HepG2 (cell line): ENCODE results near the gene RPS6KA2. TPM values are rescaled to one million over a fixed set of nuclear protein-coding genes. Genes with fewer than 3 reads are reported as not detected.

ENCODE experiments used
- BCL6 ChIP-seq: IDR thresholded peaks from 2 replicates; pipeline ENCODE4 v1.6.1; 2016; ENCODE audit warnings: missing genetic modification reagents, missing compliant biosample characterization
- CENPT ChIP-seq: sonication (generic); formaldehyde crosslinking; IDR thresholded peaks from 2 replicates; pipeline ENCODE4 v1.8.0; 2022; ENCODE audit warnings: low read depth, mild to moderate bottlenecking, moderate library complexity, missing genetic modification reagents
- CREB3 ChIP-seq: sonication (generic); formaldehyde crosslinking; IDR thresholded peaks from 2 replicates; pipeline ENCODE4 v1.5.0; 2020; ENCODE audit warnings: missing genetic modification reagents
- EED ChIP-seq: sonication (generic); formaldehyde crosslinking; IDR thresholded peaks from 2 replicates; pipeline ENCODE4 v1.5.0; 2020; ENCODE audit warnings: mild to moderate bottlenecking, missing genetic modification reagents
- IRX3 ChIP-seq: sonication (generic); formaldehyde crosslinking; IDR thresholded peaks from 2 replicates; pipeline ENCODE4 v1.8.1; 2023; ENCODE audit warnings: mild to moderate bottlenecking, low read depth, missing genetic modification reagents, borderline replicate concordance
- KMT2A ChIP-seq: sonication (generic); formaldehyde crosslinking; IDR thresholded peaks from 2 replicates; pipeline ENCODE4 v1.4.0; 2020; ENCODE audit warnings: missing genetic modification reagents
- MAFF ChIP-seq: IDR thresholded peaks from 2 replicates; pipeline ENCODE4 v1.6.1; 2011; ENCODE audit warnings: low read depth, low read length, improper control_type of control experiment
- MAZ ChIP-seq, 2 experiments: sonication (generic) in 1 of 2; formaldehyde crosslinking in 1 of 2; IDR thresholded peaks; 2 replicates each; pipeline versions ENCODE4 v1.5.0 to v1.6.1; 2012 to 2020; ENCODE audit warnings: low read depth in 2 of 2, mild to moderate bottlenecking in 2 of 2, borderline replicate concordance in 1 of 2, improper control_type of control experiment in 1 of 2, low read length in 1 of 2, missing genetic modification reagents in 1 of 2, moderate library complexity in 1 of 2
- MXI1 ChIP-seq: IDR thresholded peaks from 3 replicates; pipeline ENCODE4 v1.6.1; 2012; ENCODE audit warnings: low read depth, low read length, inconsistent platforms, borderline replicate concordance
- NFE2L1 ChIP-seq: sonication (generic); formaldehyde crosslinking; IDR thresholded peaks from 2 replicates; pipeline ENCODE4 v1.4.0; 2020; ENCODE audit warnings: missing genetic modification reagents, mild to moderate bottlenecking, borderline replicate concordance
- NFE2L2 ChIP-seq: fragments of 150-350 bp; IDR thresholded peaks from 2 replicates; pipeline ENCODE4 v1.6.1; 2014; ENCODE audit warnings: low read length
- PATZ1 ChIP-seq: sonication (generic); formaldehyde crosslinking; IDR thresholded peaks from 2 replicates; pipeline ENCODE4 v1.4.0; 2020; ENCODE audit warnings: missing genetic modification reagents
- REPIN1 ChIP-seq: sonication (generic); formaldehyde crosslinking; IDR thresholded peaks from 2 replicates; pipeline ENCODE4 v1.8.0; 2022; ENCODE audit warnings: missing genetic modification reagents, low read depth, mild to moderate bottlenecking, borderline replicate concordance
- SAP130 ChIP-seq: IDR thresholded peaks from 2 replicates; pipeline ENCODE4 v1.6.1; 2016; ENCODE audit warnings: low read depth
- SKI ChIP-seq: fragments of 450-650 bp; IDR thresholded peaks from one replicate; pipeline ENCODE4 v1.6.1; 2018; ENCODE audit warnings: mild to moderate bottlenecking; ENCODE audit not compliant: partially characterized antibody
- SP5 ChIP-seq: IDR thresholded peaks from 2 replicates; pipeline ENCODE4 v1.6.1; 2016; ENCODE audit warnings: low read depth, borderline replicate concordance
- TFAP4 ChIP-seq: sonication (generic); IDR thresholded peaks from 2 replicates; pipeline ENCODE4 v1.6.1; 2016; ENCODE audit warnings: low read depth, borderline replicate concordance
- XRCC5 ChIP-seq: fragments of 200-400 bp; formaldehyde crosslinking; optimal IDR thresholded peaks from 2 replicates; pipeline ENCODE3; 2017; ENCODE audit warnings: mild to moderate bottlenecking, low read length
- ZGPAT ChIP-seq: IDR thresholded peaks from 2 replicates; pipeline ENCODE4 v1.6.1; 2016; ENCODE audit warnings: mild to moderate bottlenecking
- ZNF530 ChIP-seq: sonication (generic); formaldehyde crosslinking; IDR thresholded peaks from 2 replicates; pipeline ENCODE4 v1.5.0; 2020; ENCODE audit warnings: low read depth, mild to moderate bottlenecking, missing genetic modification reagents
- ZNF839 ChIP-seq: sonication (generic); formaldehyde crosslinking; IDR thresholded peaks from 2 replicates; pipeline ENCODE4 v1.4.0; 2020; ENCODE audit warnings: missing genetic modification reagents, mild to moderate bottlenecking, borderline replicate concordance
- polyA plus RNA-seq, 8 experiments: library from polyadenylated mRNA; depleted of rRNA in 3 of 8; stranded (reverse) in 7 of 8; unstranded in 1 of 8; fragments of >200 nt; fragmentation: Illumina TruSeq in 4 of 8; extraction: Trizol in 4 of 8; gene quantifications; 2 replicates each; pipeline versions ENCODE4 v1.2.1 to v1.2.3, GENCODE V29; 2011 to 2016; ENCODE audit warnings: low read depth in 4 of 8, missing spikeins in 1 of 8, mixed read lengths in 1 of 8; ENCODE audit not compliant: insufficient read depth in 1 of 8
- total RNA-seq, 5 experiments: library from RNA; depleted of rRNA; stranded (reverse); fragments of >200 nt; fragmentation: Illumina TruSeq; extraction: Trizol; gene quantifications; 2 replicates each; pipeline ENCODE4 v1.2.3, GENCODE V29; 2016; ENCODE audit warnings: low read depth in 1 of 5
- TF ChIP-seq, protein P1 (sequence below): IDR thresholded peaks from 2 replicates; pipeline ENCODE4 v1.6.1; 2012; ENCODE audit warnings: low read depth, low read length, improper control_type of control experiment

RPS6KA2 gene
- total and polyA plus RNA-seq, 2 of the 13 experiments (the other 11 are each of a cell fraction or from before 2014, with no cell fraction given): 0.22 to 0.38 TPM

- TF ChIP-seq PATZ1 (CRISPR knock-in tag): 0 out of 2 replicates have a peak, but pooled peaks have one; percentile 31
- peak; percentile 100 for TF ChIP-seq MAFF
- 0 out of 2 replicates have a peak, but pooled peaks have one; percentile 33 for TF ChIP-seq MAZ (IDR thresholded peaks at IDR 0.05; ENCODE audit: borderline replicate concordance, low read depth, low read length)
- TF ChIP-seq MAZ (CRISPR knock-in tag; IDR thresholded peaks at IDR 0.05; ENCODE audit: low read depth): no peak
- TF ChIP-seq EED (CRISPR knock-in tag): peak; percentile 79; the same call in 1 of the 2 replicates
- peak; percentile 16; the same call in 1 of the 2 replicates for TF ChIP-seq SAP130 (CRISPR knock-in tag)
- no peak for TF ChIP-seq NFE2L1 (CRISPR knock-in tag)
- TF ChIP-seq ZNF839: no peak
- peak; percentile 33 for TF ChIP-seq SKI
- 0 out of 2 replicates have a peak, but pooled peaks have one; percentile 23 for TF ChIP-seq KMT2A (CRISPR knock-in tag)
- peak; percentile 79; the same call in 1 of the 2 replicates for TF ChIP-seq NFE2L2
- no peak for TF ChIP-seq SP5 (CRISPR knock-in tag)
- TF ChIP-seq MXI1: 0 out of 3 replicates have a peak, but pooled peaks have one; percentile 23
- TF ChIP-seq CENPT (CRISPR knock-in tag): no peak
- TF ChIP-seq, protein P1, sequence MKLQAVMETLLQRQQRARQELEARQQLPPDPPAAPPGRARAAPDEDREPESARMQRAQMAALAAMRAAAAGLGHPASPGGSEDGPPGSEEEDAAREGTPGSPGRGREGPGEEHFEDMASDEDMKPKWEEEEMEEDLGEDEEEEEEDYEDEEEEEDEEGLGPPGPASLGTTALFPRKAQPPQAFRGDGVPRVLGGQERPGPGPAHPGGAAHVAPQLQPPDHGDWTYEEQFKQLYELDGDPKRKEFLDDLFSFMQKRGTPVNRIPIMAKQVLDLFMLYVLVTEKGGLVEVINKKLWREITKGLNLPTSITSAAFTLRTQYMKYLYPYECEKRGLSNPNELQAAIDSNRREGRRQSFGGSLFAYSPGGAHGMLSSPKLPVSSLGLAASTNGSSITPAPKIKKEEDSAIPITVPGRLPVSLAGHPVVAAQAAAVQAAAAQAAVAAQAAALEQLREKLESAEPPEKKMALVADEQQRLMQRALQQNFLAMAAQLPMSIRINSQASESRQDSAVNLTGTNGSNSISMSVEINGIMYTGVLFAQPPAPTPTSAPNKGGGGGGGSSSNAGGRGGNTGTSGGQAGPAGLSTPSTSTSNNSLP: peak; percentile 20; the same call in 1 of the 2 replicates
- TF ChIP-seq XRCC5: peak; percentile 9
- TF ChIP-seq REPIN1 (CRISPR knock-in tag): 0 out of 2 replicates have a peak, but pooled peaks have one; percentile 44
- TF ChIP-seq ZNF530 (CRISPR knock-in tag): no peak
- TF ChIP-seq IRX3 (CRISPR knock-in tag): no peak
- TF ChIP-seq CREB3: no peak
- peak; percentile 40; the same call in 1 of the 2 replicates for TF ChIP-seq ZGPAT (CRISPR knock-in tag)
- TF ChIP-seq TFAP4: peak; percentile 31; the same call in 1 of the 2 replicates
- TF ChIP-seq BCL6: no peak
Measured at GRCh38 chr6:166408936-166409755, 217.9 kb downstream of the RPS6KA2 start (continued).
